Esophagus muscularis mucosa (tissue), 4 donors: ENCODE results near the gene SH3GLB2. TPM values are rescaled to one million over a fixed set of nuclear protein-coding genes. Genes with fewer than 3 reads are reported as not detected.

ENCODE experiments used
- DNase-seq: peaks from one replicate; pipeline ENCODE4 v3.0.0-alpha.2; 2017; ENCODE audit errors: extremely low spot score
- H3K27ac ChIP-seq, 4 donors: fragments of 200-600 bp; sonication (generic); replicated peaks in 1 of 4; 1 replicate in 3 of 4; 2 replicates in 1 of 4; pipeline ENCODE4 v1.5.1; 2016 to 2019; ENCODE audit warnings: mild to moderate bottlenecking in 1 of 4
- H3K27me3 ChIP-seq, 4 donors: fragments of 200-600 bp; sonication (generic); one replicate each; pipeline versions ENCODE4 v1.5.1 to v1.6.0; 2016 to 2019
- H3K36me3 ChIP-seq, 4 donors: fragments of 200-600 bp; sonication (generic); one replicate each; pipeline ENCODE4 v1.5.1; 2016 to 2019
- H3K4me1 ChIP-seq, 4 donors: fragments of 200-600 bp; sonication (generic); one replicate each; pipeline ENCODE4 v1.5.1; 2016 to 2019
- H3K4me3 ChIP-seq, 4 donors: fragments of 200-600 bp; sonication (generic); 1 replicate in 2 of 4; 2 replicates in 2 of 4; pipeline ENCODE4 v1.5.1; 2016 to 2019; ENCODE audit warnings: mild to moderate bottlenecking in 4 of 4, moderate library complexity in 1 of 4
- H3K9me3 ChIP-seq, 4 donors: fragments of 200-600 bp; sonication (generic); 1 replicate in 3 of 4; 2 replicates in 1 of 4; pipeline ENCODE4 v1.5.1; 2016 to 2019
- EP300 ChIP-seq: sonication (generic); formaldehyde crosslinking; IDR thresholded peaks from one replicate; pipeline ENCODE4 v1.6.1; 2017; ENCODE audit warnings: antibody characterized with exemption
- POLR2A ChIP-seq: fragments of 450-650 bp; IDR thresholded peaks from one replicate; pipeline ENCODE4 v1.6.1; 2017; ENCODE audit warnings: antibody characterized with exemption, moderate library complexity, mild to moderate bottlenecking, low read depth
- POLR2AphosphoS5 ChIP-seq, 2 donors: sonication (generic); formaldehyde crosslinking; IDR thresholded peaks; one replicate each; pipeline ENCODE4 v1.6.1; 2017; ENCODE audit warnings: antibody characterized with exemption in 2 of 2
- WGBS: methylation state at CpG from one replicate; pipeline ENCODE4 v1.1.5; 2018; 5-methylcytosine and 5-hydroxymethylcytosine counted together
- intact Hi-C: fragments of 100-400 bp; cut with DNase I; formaldehyde crosslinking; loops from one replicate; pipeline ENCODE4 v1.15.1; 2023
- total RNA-seq, 4 donors: library from RNA; depleted of rRNA; stranded (reverse); fragments of >200 nt; gene quantifications; one replicate each; pipeline versions ENCODE4 v1.1.0 to v1.2.1, GENCODE V29; 2016
- TF ChIP-seq, protein P1 (sequence below), 3 experiments: fragments of 200-600 bp in 2 of 3; fragments of 450-650 bp in 1 of 3; sonication (generic) in 2 of 3; IDR thresholded peaks; one replicate each; pipeline ENCODE4 v1.5.1; 2017 to 2019; ENCODE audit warnings: antibody characterized with exemption in 3 of 3, mild to moderate bottlenecking in 2 of 3, moderate library complexity in 1 of 3

Gene SH3GLB2
- total RNA-seq, 4 donors from 2014 or later: 71.6 to 92.3 (median 88.5) TPM

DNA sequence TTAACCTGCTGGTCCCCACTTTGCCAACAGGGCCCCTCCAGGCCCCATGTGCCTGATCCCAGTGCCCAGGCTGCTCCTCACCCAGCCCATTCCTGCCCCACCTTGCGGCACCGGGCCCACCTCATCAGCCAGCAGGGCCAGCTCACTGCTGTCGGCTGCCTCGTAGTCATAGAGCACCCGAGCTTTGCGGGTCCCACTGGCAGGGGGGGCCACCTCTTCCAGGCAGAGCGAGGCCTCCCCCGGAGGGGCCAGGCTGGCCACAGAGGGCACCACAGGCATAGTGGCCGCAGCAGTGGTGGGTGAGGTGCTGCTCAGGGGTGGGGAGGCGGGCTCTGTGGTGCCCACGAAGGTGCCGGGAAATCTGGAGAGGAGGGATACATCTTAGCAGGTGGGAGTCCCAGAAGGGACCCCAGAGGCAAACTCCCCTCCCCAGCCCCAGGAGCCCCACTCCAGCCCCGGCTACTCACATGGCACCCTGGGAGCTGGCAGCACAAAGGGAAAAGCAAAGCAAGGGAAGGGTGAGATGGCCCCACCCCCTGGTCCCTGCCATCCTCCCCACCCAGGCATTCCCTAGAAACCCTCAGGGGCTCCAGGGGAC lies 19.0 kb downstream of the SH3GLB2 start:
- Histone ChIP-seq H3K4me3 (no peak overlapping the region), H3K9me3 (no peaks in the 10 kb centered on the region), H3K4me1 (peaks cover 13 to 25% (median 22%) of the 10 kb centered on the region in 4 donors), H3K27me3 (no peaks in the 10 kb centered on the region), H3K36me3 (peaks cover 26 to 100% (median 97%) of the 10 kb centered on the region in 4 donors), H3K27ac (no peak overlapping the region)
- no peak for DNase-seq
- WGBS: 81% methylated on average over 5 of the region's 13 CpGs
- intact Hi-C loops: no loop called here
- TF ChIP-seq, protein P1, sequence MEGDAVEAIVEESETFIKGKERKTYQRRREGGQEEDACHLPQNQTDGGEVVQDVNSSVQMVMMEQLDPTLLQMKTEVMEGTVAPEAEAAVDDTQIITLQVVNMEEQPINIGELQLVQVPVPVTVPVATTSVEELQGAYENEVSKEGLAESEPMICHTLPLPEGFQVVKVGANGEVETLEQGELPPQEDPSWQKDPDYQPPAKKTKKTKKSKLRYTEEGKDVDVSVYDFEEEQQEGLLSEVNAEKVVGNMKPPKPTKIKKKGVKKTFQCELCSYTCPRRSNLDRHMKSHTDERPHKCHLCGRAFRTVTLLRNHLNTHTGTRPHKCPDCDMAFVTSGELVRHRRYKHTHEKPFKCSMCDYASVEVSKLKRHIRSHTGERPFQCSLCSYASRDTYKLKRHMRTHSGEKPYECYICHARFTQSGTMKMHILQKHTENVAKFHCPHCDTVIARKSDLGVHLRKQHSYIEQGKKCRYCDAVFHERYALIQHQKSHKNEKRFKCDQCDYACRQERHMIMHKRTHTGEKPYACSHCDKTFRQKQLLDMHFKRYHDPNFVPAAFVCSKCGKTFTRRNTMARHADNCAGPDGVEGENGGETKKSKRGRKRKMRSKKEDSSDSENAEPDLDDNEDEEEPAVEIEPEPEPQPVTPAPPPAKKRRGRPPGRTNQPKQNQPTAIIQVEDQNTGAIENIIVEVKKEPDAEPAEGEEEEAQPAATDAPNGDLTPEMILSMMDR (IDR thresholded peaks at IDR 0.05): no peak
- no peak for TF ChIP-seq EP300
- TF ChIP-seq POLR2AphosphoS5 (IDR thresholded peaks at IDR 0.05): no peak
- no peak for TF ChIP-seq POLR2A

DNA sequence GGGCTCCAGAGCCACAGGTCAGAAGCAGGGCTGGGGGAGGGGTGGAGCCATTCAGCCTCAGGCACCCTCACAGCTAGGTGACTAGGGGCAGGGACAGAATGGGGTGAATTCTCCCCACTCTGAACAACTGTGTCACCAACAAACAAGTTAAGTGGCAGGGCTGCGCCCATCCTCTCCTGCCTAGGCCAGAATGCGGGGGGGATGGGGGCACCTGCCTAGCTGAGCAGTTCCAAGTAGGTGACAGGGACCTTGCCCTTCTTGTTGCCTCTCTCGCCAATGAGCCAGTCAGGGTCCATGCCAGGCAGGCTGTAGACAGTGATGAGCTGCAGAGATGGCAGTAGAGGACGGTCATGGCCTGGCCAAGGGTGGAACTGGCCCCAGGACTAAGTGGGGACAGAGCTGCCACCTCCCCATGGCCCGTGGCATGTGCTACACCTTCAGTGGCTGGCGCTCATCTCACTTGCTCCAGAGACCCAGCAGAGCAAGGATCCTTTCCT lies 19.6 kb downstream of the SH3GLB2 start:
- Histone ChIP-seq H3K36me3 (peaks cover 20 to 97% (median 95%) of the 10 kb centered on the region in 4 donors), H3K27me3 (no peaks in the 10 kb centered on the region), H3K9me3 (no peaks in the 10 kb centered on the region), H3K27ac (peak overlapping the region in 1 of 4 donors; percentile 65), H3K4me1 (peaks cover 13 to 25% (median 22%) of the 10 kb centered on the region in 4 donors), H3K4me3 (no peak overlapping the region)
- intact Hi-C loops: no loop called here
- 80% methylated on average over 2 of the region's 6 CpGs for WGBS
- no peak for TF ChIP-seq POLR2AphosphoS5 (IDR thresholded peaks at IDR 0.05)
- TF ChIP-seq, protein P1 (IDR thresholded peaks at IDR 0.05): no peak
- no peak for TF ChIP-seq POLR2A
- no peak for TF ChIP-seq EP300
- DNase-seq: no peak

DNA sequence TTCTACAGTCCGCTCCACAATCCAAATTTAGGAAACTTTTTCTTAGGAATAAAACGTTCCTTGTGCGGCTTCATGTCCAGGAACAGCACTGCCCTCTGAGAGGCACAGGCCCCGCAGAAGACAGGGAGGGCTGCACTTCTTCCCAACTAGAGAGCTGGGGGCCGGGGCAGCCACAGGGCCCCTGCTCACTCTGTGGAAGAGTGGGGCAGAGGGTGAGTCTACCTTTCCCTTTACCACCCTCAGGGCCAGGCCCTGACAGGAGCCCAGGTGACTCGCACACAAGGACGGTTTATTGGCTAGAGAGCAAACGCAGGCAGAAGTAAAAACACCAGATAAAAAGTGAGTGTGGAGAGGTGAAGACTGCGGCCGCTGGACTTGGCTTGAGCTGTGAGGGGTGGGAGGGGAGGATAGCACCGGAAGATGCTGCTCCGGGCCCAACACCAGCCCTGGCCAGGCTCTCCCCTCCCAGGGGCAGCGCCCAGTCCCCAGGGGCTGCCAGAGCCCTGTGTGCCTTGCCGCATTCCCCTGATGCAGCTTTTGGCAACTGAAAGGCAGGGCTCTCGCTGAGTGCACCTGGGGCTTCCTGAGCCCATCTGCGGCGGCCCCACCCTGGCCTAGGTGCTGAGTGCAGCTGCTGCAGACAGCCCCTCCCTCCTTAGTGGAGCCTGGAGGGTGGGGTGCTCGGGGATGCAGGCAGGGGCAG lies 20.2 kb downstream of the SH3GLB2 start:
- peak overlapping the region in 3 of 4 donors; percentile 49 to 65 (median 52) for H3K27ac ChIP-seq
- no peaks in the 10 kb centered on the region for H3K27me3 ChIP-seq
- no peak for DNase-seq
- H3K9me3 ChIP-seq: no peaks in the 10 kb centered on the region
- intact Hi-C loops: no loop called here
- WGBS: 90% methylated on average over 13 of the region's 18 CpGs
- peaks cover 19 to 97% (median 95%) of the 10 kb centered on the region in 4 donors for H3K36me3 ChIP-seq
- H3K4me3 ChIP-seq: no peak overlapping the region
- TF ChIP-seq, protein P1 (IDR thresholded peaks at IDR 0.05): no peak
- TF ChIP-seq POLR2AphosphoS5 (IDR thresholded peaks at IDR 0.05) (no peak), EP300 (no peak), POLR2A (no peak)
- H3K4me1 ChIP-seq: peaks cover 13 to 25% (median 22%) of the 10 kb centered on the region in 4 donors

DNA sequence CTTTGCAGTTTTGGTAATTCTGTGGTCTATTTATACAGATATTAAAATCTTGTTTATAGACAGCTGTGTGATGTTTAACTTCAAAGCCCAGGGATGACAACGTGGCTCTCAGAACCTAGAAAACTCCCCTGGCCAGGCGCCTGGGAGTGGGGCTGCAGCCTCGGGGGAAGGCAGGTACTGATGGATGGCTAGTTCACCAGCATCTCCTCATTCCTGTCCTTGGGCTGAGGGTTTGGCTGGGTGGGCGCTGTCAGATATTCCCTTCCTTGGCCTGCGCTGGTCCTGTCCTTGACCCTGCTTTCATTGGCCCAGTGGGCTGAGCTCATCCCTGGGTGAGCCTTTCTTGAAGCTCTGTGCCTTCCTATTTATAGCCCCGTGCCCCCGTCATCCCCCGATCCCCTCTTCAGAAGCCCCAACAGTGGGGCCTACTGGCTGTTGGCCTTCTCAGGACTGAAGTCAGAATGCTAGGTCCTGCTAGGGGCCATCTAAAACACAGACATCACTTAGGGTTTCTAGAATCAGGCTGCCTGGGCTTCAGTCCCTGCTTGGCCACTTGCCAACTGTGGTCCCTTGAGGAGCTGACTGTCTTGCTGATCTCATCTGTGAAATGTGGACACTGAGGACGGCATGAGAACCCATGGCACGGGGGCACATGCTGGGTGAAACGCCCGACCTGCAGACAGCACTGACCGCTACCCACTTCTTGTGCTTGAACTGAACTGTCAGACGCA lies 20.9 kb downstream of the SH3GLB2 start:
- Histone ChIP-seq H3K9me3 (no peaks in the 10 kb centered on the region), H3K4me3 (no peak overlapping the region), H3K27me3 (no peaks in the 10 kb centered on the region), H3K27ac (peak overlapping the region; percentile 49 to 65 (median 54)), H3K4me1 (peaks cover 13 to 25% (median 22%) of the 10 kb centered on the region in 4 donors), H3K36me3 (peaks cover 20 to 97% (median 95%) of the 10 kb centered on the region in 4 donors)
- intact Hi-C loops: no loop called here
- TF ChIP-seq POLR2A: no peak
- TF ChIP-seq, protein P1 (IDR thresholded peaks at IDR 0.05): no peak
- TF ChIP-seq EP300: no peak
- TF ChIP-seq POLR2AphosphoS5 (IDR thresholded peaks at IDR 0.05): no peak
- 70% methylated on average over 13 of the region's 14 CpGs for WGBS
- DNase-seq: no peak
